SH-SY5Y (cell line): ENCODE results near the gene TXLNB.

Experiments used
- GATA2 ChIP-seq: IDR thresholded peaks from 2 replicates; pipeline ENCODE4 v1.6.1; 2011; ENCODE audit warnings: mild to moderate bottlenecking, low read depth, low read length
- GATA3 ChIP-seq: IDR thresholded peaks from 2 replicates; pipeline ENCODE4 v1.6.1; 2011; ENCODE audit warnings: low read depth, mild to moderate bottlenecking, low read length, moderate library complexity

GRCh38 chr6:139294090-139294489, 2.3 kb upstream of the TXLNB start:
- no peak for TF ChIP-seq GATA2
- no peak for TF ChIP-seq GATA3
